ENCODE data around the gene NPRL2.

The NPRL2 gene

DNA sequence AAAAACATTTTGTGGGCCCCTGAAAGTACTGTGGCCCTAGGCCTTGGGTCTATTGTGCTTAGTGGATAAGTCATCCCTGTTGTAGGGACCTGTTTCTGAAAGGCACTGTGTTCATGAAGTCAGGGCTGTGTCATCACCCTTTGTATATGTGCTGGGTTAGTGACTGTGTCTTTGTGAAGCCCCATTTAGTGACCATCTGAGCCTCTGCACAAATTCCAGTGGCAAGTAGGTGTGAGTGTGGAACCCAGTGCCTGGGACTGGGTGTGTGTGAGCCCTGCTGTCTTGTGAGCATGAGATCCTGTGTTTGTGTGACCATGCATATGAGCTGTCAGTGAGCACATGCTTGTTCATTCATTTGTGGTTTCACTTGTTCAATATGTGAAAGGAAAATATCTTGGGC lies 46.0 kb downstream of the NPRL2 start:
- DNase-seq (ENCODE audit: low read depth): no peak

DNA sequence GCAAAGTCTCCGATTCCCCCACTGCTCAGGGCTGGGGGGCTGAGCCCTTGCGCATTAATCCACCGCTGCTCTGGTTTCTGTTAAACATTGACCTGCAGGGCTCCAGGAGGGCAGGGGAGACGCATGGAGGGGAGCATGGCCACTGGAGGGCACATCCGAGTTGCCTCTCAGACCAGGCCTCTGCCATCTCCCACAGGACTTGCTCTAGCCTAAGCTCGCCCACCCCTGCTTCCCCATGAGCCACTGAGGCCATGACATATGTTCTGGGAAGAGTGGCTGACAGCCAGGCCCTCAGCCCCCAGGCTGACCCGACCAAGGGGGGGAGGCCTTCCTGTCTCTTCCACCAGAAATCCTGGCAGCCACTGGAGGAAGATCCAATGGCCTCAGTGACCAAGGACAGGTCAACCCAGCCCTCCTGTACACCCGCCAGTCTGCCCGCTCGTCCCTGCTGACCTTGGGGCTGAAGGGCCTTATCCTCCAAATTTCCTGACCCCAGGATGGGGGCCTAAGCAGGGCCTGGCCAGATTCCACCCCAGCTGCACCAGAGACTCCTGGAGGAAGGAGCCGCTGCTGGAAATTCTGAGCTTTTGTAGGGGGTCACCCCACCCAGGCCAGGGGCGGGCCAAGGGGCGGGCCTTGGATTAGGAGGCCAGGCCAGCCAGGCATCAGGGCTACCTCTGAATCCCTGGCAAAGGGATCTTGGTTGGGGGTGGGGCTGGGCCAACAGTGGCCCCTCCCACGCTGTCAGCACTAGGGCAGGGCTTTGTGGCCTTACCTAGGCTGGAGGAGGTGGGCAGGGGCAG lies 47.4 kb downstream of the NPRL2 start, which contains the start of gene HYAL1:
Gene HYAL1 (minus strand): TSS at position 562 of the 803 bp plus-strand sequence. CDS start 618 bp downstream, outside the sequence.
- DNase-seq (ENCODE audit: low read depth): no peak

DNA sequence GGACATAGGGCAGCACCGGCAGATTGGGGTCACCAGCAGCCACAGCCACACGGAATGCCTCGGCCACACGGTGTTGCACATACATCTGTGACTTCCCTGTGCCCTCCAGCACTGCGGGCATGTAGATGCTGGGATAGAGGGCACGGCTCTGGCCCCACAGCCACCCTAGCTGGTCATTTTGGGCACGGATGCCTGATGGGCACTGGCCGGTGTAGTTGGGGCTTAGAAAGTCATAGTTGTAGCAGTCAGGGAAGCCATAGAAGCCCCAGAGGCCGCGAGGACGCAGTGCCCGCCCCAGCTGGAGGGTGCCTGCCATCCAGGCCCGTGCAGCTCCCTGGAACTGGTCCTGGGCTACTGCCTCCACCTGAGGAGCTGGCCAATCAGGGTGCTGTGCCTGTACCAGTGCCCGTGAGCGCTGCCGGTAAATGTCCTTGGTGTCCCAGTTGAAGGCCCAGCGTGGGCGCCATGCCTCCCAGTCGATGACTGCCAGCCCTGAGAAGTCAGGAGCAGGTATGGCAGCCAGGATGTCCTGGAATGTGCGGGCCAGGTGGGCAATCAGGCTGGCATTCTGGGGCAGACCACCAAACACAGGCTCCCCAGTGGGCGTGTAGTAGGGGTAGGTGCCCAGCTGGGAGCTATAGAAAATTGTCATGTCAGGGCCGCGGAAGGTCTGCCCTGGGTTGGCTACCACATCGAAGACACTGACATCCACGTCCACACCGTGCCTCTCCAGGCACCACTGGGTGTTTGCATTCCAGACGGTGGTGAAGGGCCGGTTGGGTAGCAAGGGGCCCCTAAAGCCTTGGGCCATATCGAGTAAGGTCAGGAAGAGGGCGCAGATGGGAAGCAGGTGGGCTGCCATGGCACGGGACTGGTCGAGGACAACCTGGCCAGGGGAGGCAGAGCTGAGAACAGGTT lies 48.2 kb downstream of the NPRL2 start:
- no peak for DNase-seq (ENCODE audit: low read depth)

DNA sequence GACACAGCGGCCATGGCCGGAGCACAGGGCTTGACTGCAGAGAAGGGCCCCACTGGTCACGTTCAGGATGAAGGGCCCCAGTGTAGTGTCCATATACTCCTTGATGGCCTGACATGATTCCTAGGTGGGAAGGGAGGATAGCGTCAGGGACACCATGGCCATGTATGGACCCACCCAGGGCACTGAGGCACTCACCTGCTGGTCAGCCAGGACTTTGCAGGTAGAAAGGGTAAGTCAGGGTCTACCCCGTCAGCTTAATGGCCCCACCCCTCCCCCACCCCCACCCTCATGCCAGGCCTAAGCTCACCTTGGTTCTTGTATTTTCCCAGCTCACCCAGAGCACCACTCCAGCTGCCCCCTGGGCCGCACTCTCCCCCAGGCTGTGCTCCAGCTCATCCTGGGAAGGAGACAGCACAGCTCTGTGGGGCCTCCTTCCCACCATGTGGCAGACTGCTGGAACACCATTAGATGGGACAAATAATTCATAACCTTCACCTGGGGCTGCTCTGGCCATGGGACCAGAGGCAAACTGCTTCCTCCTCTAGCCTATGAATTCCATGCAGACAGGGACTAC lies 49.8 kb downstream of the NPRL2 start:
- DNase-seq (ENCODE audit: low read depth): no peak

DNA sequence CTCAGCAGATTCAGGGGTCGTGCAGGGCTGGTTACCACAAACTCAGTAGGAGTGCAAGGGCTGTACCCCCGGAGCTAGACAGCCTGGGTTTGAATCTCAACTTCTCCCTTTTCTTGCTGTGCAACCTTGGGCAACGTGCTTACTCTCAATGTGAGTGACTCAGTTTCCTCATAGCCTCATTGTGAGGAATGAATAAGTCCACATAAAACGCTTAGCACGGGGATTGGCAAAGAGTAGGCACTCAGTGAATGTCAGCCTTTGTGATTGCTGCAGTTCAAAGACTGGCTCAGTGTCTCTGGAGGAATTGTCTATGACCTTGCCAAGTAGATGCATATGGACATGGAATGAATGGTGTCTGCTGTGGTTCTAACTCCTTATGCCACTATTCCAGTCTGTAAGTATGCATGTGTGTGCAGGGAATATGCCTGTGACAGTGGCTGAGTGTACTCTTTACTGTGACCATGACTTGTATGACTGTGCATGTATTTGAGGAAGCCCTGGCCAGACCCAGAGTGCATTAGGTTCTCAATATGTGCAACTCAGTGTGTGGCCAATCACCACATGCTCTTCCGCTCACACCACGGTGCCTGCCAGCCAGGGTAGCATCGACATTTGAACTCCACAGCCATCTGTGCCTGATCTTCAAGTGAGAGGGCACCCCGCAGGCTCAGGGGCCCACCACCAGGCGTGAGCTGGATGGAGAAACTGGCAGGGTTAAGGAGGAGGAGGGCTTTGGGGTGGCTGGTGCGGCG lies 50.5 kb downstream of the NPRL2 start:
- no peak for DNase-seq (ENCODE audit: low read depth)

DNA sequence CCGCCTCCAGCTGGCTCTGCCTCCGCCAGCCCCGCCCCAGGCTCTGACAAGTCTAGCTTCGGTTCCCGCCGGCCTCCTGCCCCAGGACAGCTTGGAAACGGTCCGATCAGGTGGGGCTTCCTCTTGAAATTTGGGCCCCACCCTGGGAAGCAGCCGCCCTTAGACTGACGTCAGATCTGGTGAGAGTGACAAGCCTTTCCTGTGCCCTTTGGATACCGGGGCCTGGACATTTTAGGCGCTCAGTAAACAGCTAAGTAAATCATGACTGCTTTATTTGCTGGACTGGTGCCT lies 51.0 kb downstream of the NPRL2 start:
- DNase-seq (ENCODE audit: low read depth): no peak

DNA sequence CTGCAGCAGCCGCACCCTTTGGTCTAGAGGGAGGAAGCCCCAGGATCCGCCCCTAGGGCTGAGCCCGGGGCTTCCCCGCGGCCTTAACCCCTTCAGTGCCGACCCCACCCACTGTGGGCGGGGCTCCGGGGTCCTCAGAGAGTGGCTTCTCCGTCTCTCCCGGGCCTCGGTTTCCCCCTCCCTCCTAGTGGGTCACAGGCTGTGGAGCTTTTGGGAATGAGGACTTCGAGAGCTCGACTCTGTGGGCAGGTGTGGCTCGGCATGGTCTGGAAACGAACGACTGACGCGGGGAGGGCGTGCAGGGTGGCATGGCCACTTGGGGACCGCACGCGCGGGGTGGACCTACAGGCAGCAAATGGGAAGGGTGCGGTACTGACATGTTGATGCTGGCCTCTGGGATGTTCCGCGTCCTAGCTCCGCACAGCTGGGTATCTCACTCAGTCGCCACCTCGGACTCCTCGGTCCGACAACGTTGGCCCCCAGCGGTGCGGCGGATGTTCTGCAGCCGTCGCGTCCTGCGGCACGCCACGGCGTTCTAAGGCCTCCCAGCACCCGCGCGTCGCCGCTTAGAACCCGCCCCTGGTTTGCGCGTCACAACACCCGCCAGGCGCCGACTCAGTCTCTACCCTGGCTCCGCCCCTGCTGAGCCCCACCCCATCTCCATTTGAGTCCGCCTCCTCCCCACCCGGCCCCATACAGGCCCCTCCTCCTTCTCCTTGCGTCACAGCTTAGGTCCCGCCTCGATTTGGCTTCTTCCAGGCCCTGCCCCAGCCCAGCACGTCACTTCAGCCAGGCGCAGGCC lies 51.5 kb downstream of the NPRL2 start, which contains the start of the genes HYAL3 and NAA80:
Gene HYAL3 (minus strand): TSS at position 570 of the 802 bp plus-strand sequence. CDS start 3,803 bp downstream, outside the sequence.
Gene NAA80 (minus strand): TSS at position 570 of the 802 bp plus-strand sequence. CDS start 1,942 bp downstream, outside the sequence.
- peak; percentile 99 for DNase-seq (ENCODE audit: low read depth)

DNA sequence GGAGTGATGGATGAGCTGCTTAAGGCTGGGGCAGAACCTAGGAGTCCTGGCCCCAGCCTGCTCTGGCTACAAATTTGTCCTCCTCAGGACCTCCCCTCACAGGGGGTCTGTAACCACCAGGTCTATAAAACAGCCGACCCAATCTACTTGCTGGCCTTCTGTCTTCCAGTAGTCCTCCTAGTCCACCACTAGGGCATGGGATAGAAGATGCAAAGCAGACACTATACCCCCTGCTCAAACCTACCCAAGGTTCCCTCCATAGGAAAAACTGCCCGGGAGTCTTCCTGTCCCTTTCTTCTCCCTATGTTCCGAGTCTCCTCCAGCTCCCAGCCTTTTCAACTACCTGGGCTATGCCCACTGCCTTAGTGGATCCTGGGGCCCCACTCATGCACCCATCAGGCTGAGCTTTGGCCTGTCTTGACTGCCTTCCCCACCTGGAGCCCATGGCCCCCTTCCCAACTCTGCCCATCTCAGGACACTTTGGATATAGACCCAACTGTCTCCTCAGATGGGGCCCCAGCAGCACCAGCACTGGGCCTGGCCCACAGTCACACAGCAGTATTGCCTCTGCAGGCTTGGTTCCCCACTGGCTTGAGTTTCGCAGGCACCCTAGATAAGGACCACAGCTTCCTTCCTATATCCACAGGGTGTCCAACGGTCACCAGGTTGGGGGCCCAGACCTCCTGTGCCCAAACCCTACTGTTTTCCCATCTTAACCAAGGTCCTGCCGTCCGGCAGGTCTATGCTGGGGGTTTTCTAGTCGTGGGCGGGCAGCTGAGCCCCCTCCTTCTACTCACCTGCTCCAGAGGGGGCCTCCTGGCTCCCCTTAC lies 52.5 kb downstream of the NPRL2 start:
- no peak for DNase-seq (ENCODE audit: low read depth)

DNA sequence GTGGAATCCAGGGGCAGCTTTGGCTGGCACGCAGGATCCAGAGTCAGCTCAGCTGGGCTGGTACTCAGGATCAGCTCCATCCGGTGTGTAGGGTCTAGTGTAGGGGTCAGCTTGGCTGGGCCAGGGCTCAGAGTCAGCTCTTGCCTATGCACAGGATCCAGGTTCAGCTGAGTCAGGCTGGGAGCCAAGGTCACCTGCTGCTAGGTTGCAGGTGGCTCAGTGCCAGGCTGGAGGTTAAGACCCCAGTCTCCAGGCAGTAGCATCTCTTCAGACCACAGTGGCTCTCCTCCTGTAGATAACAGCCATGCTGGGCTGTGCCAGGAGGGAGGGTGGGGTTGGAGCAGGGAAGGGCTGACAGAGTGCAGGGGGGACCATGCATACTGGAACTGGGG lies 53.2 kb downstream of the NPRL2 start:
- no peak for DNase-seq (ENCODE audit: low read depth)
